Keratinocyte (primary cell): ENCODE data around the gene ZNF280D. TPM values are rescaled to one million over a fixed set of nuclear protein-coding genes. Genes with fewer than 3 reads are reported as not detected.
"Not testable (repeated sequence)": the region's sequence is repeated elsewhere in the genome, so short reads cannot be mapped to it uniquely, and the experiment has no call there.

ENCODE experiments used
- DNase-seq: peaks from one replicate; pipeline ENCODE4 v3.0.0-alpha.2; 2011; ENCODE audit warnings: low read depth, missing footprints, low spot score
- FAIRE-seq: peaks from 2 replicates; lab custom pipeline; 2011; peaks lifted over from hg19 to GRCh38; lab: Jason Lieb, UNC
- H2AFZ ChIP-seq: 2 replicates; pipeline ENCODE4 v1.6.0; 2012; ENCODE audit warnings: low read length, control low read depth, inconsistent platforms; ENCODE audit not compliant: control insufficient read depth
- H3K27ac ChIP-seq: 2 replicates; pipeline ENCODE4 v1.5.1; 2011; ENCODE audit warnings: low read length; ENCODE audit not compliant: control insufficient read depth, insufficient read depth
- H3K27me3 ChIP-seq: 3 replicates; pipeline ENCODE4 v1.6.0; 2011; ENCODE audit warnings: low read length; ENCODE audit not compliant: control insufficient read depth, insufficient read depth; ENCODE audit errors: extremely low read depth
- H3K36me3 ChIP-seq, 2 experiments: 2 replicates in 1 of 2; 3 replicates in 1 of 2; pipeline ENCODE4 v1.5.1; 2011; ENCODE audit warnings: low read length in 2 of 2, mild to moderate bottlenecking in 1 of 2; ENCODE audit not compliant: control insufficient read depth in 2 of 2, insufficient read depth in 2 of 2; ENCODE audit errors: extremely low read depth in 1 of 2
- H3K4me1 ChIP-seq: 3 replicates; pipeline ENCODE4 v1.5.1; 2011; ENCODE audit warnings: low read length; ENCODE audit not compliant: control insufficient read depth, insufficient read depth; ENCODE audit errors: extremely low read depth
- H3K4me2 ChIP-seq: 3 replicates; pipeline ENCODE4 v1.6.0; 2011; ENCODE audit warnings: low read depth, low read length; ENCODE audit not compliant: control insufficient read depth, insufficient read depth; ENCODE audit errors: extremely low read depth
- H3K4me3 ChIP-seq, 3 experiments: fragments of 200-600 bp in 1 of 3; sonication (generic) in 1 of 3; 2 replicates in 2 of 3; 3 replicates in 1 of 3; pipeline ENCODE4 v1.5.1; 2011 to 2016; ENCODE audit warnings: low read length in 3 of 3, mild to moderate bottlenecking in 3 of 3, control low read depth in 2 of 3, inconsistent platforms in 1 of 3, low read depth in 1 of 3, mixed read lengths in 1 of 3, mixed run types in 1 of 3, moderate library complexity in 1 of 3; ENCODE audit not compliant: control insufficient read depth in 2 of 3, insufficient read depth in 2 of 3; ENCODE audit errors: extremely low read depth in 1 of 3
- H3K79me2 ChIP-seq: 2 replicates; pipeline ENCODE4 v1.6.0; 2012; ENCODE audit warnings: low read length; ENCODE audit not compliant: control insufficient read depth, insufficient read depth
- H3K9ac ChIP-seq: 3 replicates; pipeline ENCODE4 v1.6.0; 2011; ENCODE audit warnings: low read length; ENCODE audit not compliant: control insufficient read depth, insufficient read depth; ENCODE audit errors: extremely low read depth
- H3K9me1 ChIP-seq: 3 replicates; pipeline ENCODE4 v1.6.0; 2011; ENCODE audit warnings: low read length; ENCODE audit not compliant: control insufficient read depth, insufficient read depth; ENCODE audit errors: extremely low read depth
- H3K9me3 ChIP-seq: 2 replicates; pipeline ENCODE4 v1.5.1; 2012; ENCODE audit warnings: low read depth, low read length; ENCODE audit not compliant: control insufficient read depth
- H4K20me1 ChIP-seq: 3 replicates; pipeline ENCODE4 v1.6.0; 2011; ENCODE audit warnings: low read length; ENCODE audit not compliant: control insufficient read depth, insufficient read depth; ENCODE audit errors: extremely low read depth
- EZH2 ChIP-seq: IDR thresholded peaks from one replicate; pipeline ENCODE4 v1.6.1; 2012; ENCODE audit warnings: inconsistent platforms, mild to moderate bottlenecking, low read length, moderate library complexity
- dilution Hi-C: fragments of 300-500 bp; cut with MboI; formaldehyde crosslinking; loops from one replicate; pipeline ENCODE4 v1.7.0; 2020; ENCODE audit warnings: low sequenced_read_pairs; ENCODE audit not compliant: extremely low pct_ligation_motif_present
- polyA plus RNA-seq, 5 experiments: library from polyadenylated mRNA; depleted of rRNA in 3 of 5; stranded (reverse) in 3 of 5; stranded (forward) in 1 of 5; unstranded in 1 of 5; fragments of >200 nt; gene quantifications; 1 replicate in 1 of 5; 2 replicates in 3 of 5; 3 replicates in 1 of 5; pipeline versions ENCODE4 v1.2.1 to v1.2.3, GENCODE V29; 2011 to 2012; ENCODE audit warnings: missing spikeins in 2 of 5, low read depth in 1 of 5, low replicate concordance in 1 of 5
- TF ChIP-seq, protein P1 (sequence below), 3 experiments: IDR thresholded peaks in 1 of 3; conservative IDR thresholded peaks in 1 of 3; optimal IDR thresholded peaks in 1 of 3; 2 replicates in 2 of 3; 3 replicates in 1 of 3; pipeline versions ENCODE3 to v1.5.1; 2011; ENCODE audit warnings: low read length in 3 of 3, mild to moderate bottlenecking in 3 of 3, moderate library complexity in 2 of 3, control low read depth in 1 of 3, inconsistent platforms in 1 of 3; ENCODE audit not compliant: insufficient read depth in 2 of 3; ENCODE audit errors: extremely low read depth in 1 of 3

ZNF280D gene
- polyA plus RNA-seq, 1 donor (not counting 4 experiments of a cell fraction or from before 2014, with no cell fraction given), result 8.7 TPM

DNA sequence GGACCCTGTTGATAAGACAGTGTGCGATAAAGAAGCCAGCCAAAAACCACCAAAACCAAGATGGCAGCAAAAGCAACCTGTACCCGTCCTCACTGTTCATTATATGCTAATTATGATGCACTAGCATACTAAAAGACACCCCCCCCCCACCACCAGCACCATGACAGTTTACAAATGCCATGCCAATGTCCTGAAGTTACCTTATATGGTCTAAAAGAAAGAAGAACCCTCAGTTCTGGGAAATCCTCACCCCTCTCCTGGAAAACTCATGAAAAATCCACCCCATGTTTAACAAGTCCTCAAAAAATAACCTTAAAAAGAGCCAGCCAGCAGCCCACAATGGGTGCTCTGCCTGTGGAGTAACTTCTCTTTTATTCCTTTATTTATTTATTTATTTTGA, 48.4 kb upstream of the ZNF280D start:
- no peaks in the 10 kb centered on the region for H3K9me3 ChIP-seq
- FAIRE-seq (no peak), DNase-seq (no peak)
- H3K27me3 ChIP-seq, result no peaks in the 10 kb centered on the region
- H3K27ac ChIP-seq, result no peak overlapping the region
- dilution Hi-C loops, result no loop called here
- no peak overlapping the region for H2AFZ ChIP-seq
- TF ChIP-seq, protein P1, sequence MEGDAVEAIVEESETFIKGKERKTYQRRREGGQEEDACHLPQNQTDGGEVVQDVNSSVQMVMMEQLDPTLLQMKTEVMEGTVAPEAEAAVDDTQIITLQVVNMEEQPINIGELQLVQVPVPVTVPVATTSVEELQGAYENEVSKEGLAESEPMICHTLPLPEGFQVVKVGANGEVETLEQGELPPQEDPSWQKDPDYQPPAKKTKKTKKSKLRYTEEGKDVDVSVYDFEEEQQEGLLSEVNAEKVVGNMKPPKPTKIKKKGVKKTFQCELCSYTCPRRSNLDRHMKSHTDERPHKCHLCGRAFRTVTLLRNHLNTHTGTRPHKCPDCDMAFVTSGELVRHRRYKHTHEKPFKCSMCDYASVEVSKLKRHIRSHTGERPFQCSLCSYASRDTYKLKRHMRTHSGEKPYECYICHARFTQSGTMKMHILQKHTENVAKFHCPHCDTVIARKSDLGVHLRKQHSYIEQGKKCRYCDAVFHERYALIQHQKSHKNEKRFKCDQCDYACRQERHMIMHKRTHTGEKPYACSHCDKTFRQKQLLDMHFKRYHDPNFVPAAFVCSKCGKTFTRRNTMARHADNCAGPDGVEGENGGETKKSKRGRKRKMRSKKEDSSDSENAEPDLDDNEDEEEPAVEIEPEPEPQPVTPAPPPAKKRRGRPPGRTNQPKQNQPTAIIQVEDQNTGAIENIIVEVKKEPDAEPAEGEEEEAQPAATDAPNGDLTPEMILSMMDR (optimal IDR thresholded peaks at IDR 0.05 in 1 of 3, IDR thresholded peaks at IDR 0.05 in 1 of 3, conservative IDR thresholded peaks at IDR 0.05 in 1 of 3; ENCODE audit: extremely low read depth in 1 of 3, insufficient read depth in 2 of 3, low read length in 3 of 3), result no peak
- no peak for TF ChIP-seq EZH2
- no peaks in the 10 kb centered on the region for H3K9me1 ChIP-seq
- no peaks in the 10 kb centered on the region for H3K79me2 ChIP-seq
- no peaks in the 10 kb centered on the region for H3K36me3 ChIP-seq
- H3K4me1 ChIP-seq, result no peaks in the 10 kb centered on the region
- H3K4me3 ChIP-seq, result no peak overlapping the region
- no peaks in the 10 kb centered on the region for H4K20me1 ChIP-seq
- no peak overlapping the region for H3K9ac ChIP-seq
- no peak overlapping the region for H3K4me2 ChIP-seq

DNA sequence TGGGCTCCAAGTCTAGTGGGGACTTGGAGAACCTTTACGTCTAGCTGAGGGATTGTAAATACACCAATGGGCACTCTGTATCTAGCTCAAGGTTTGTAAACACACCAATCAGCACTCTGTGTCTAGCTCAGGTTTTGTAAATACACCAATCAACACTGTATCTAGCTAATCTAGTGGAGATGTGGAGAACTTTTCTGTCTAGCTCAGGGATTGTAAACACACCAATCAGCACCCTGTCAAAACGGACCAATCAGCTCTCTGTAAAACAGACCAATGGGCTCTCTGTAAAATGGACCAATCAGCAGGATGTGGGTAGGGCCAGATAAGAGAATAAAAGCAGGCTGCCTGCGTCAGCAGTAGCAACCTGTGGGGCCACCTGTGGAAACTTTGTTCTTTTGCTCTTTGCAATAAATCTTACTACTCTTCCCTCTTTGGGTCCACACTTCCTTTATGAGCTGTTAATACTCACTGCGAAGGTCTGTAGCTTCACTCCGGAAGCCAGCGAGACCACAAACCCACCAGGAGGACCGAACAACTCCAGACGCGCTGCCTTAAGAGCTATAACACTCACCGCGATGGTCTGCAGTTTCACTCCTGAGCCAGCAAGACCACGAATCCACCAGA, 46.9 kb upstream of the ZNF280D start:
- H3K36me3 ChIP-seq, H3K4me2 ChIP-seq, dilution Hi-C loops, H3K9me3 ChIP-seq, H3K4me3 ChIP-seq, H3K79me2 ChIP-seq, FAIRE-seq, H3K27ac ChIP-seq, H4K20me1 ChIP-seq, H3K9me1 ChIP-seq, DNase-seq, H3K9ac ChIP-seq, H3K4me1 ChIP-seq, H2AFZ ChIP-seq, H3K27me3 ChIP-seq: not testable (repeated sequence)

DNA sequence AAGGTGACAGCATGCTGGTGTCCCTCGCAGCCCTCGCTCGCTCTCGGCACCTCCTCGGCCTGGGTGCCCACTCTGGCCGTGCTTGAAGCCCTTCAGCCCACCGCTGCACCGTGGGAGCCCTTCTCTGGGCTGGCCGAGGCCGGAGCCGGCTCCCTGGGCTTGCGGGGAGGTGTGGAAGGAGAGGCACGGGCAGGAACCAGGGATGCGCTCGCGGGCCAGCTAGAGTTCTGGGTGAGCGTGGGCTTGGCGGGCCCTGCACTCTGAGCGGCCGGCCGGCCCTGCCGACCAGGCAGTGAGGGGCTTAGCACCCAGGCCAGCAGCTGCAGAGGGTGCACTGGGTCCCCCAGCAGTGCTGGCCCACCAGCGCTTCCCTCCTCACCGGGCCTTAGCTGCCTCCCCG, 46.1 kb upstream of the ZNF280D start:
- H3K9me1 ChIP-seq, H3K4me2 ChIP-seq, H3K4me3 ChIP-seq, H3K79me2 ChIP-seq, DNase-seq, dilution Hi-C loops, H3K27me3 ChIP-seq, FAIRE-seq, H3K4me1 ChIP-seq, H3K27ac ChIP-seq, H3K9me3 ChIP-seq, H2AFZ ChIP-seq, H3K9ac ChIP-seq, H4K20me1 ChIP-seq, H3K36me3 ChIP-seq: not testable (repeated sequence)
